WTC11 (cell line): ENCODE data around the gene LRMDA. TPM values are rescaled to one million over a fixed set of nuclear protein-coding genes. Genes with fewer than 3 reads are reported as not detected.

Experiments used
- ATAC-seq: fragments of 200-7000 bp; cut with Tn5 transposase; 2 replicates; pipeline ENCODE4 v1.10.0; 2021; ENCODE audit warnings: mild to moderate bottlenecking, moderate library complexity
- CTCF ChIA-PET: fragments of 300-600 bp; sonication (Branson Sonifier 250); formaldehyde crosslinking; loops from one replicate; lab custom pipeline; 2021; ENCODE audit warnings: antibody characterized with exemption; lab: Charles Lee
- POLR2A ChIA-PET: fragments of 350-600 bp; sonication (Branson Sonifier 250); formaldehyde crosslinking; loops from one replicate; lab custom pipeline; 2021; ENCODE audit warnings: antibody characterized with exemption; lab: Charles Lee
- DNase-seq: peaks from one replicate; pipeline ENCODE4 v3.0.0; 2021; ENCODE audit warnings: low spot score
- H3K27ac Mint-ChIP-seq: 2 replicates; pipeline ENCODE4 v1.8.0; 2021; ENCODE audit warnings: mixed read lengths
- H3K27me3 Mint-ChIP-seq: 2 replicates; pipeline ENCODE4 v1.8.0; 2021; ENCODE audit warnings: low read depth, mild to moderate bottlenecking, moderate library complexity, mixed read lengths
- H3K36me3 Mint-ChIP-seq: 2 replicates; pipeline ENCODE4 v1.8.0; 2021; ENCODE audit warnings: mixed read lengths
- H3K4me1 Mint-ChIP-seq: 2 replicates; pipeline ENCODE4 v1.8.0; 2022; ENCODE audit warnings: mixed read lengths
- H3K4me3 Mint-ChIP-seq: 2 replicates; pipeline ENCODE4 v1.8.0; 2021; ENCODE audit warnings: mild to moderate bottlenecking, moderate library complexity, mixed read lengths
- H3K9me3 Mint-ChIP-seq: 2 replicates; pipeline ENCODE4 v1.8.0; 2021; ENCODE audit warnings: mixed read lengths
- CBFB ChIP-seq: sonication (generic); formaldehyde crosslinking; IDR thresholded peaks from 2 replicates; pipeline ENCODE4 v1.8.1; 2022; ENCODE audit warnings: mild to moderate bottlenecking, low read depth, missing genetic modification reagents
- CREM ChIP-seq: sonication (generic); formaldehyde crosslinking; IDR thresholded peaks from 2 replicates; pipeline ENCODE4 v1.8.1; 2022; ENCODE audit warnings: mild to moderate bottlenecking, missing genetic modification reagents, moderate library complexity
- ERG ChIP-seq: fragments of 250-450 bp; sonication (Bioruptor Pico); IDR thresholded peaks from 2 replicates; pipeline ENCODE4 v1.8.0; 2021; ENCODE audit warnings: mild to moderate bottlenecking
- FOXP1 ChIP-seq: sonication (generic); formaldehyde crosslinking; IDR thresholded peaks from 2 replicates; pipeline ENCODE4 v1.8.0; 2022; ENCODE audit warnings: missing genetic modification reagents, mild to moderate bottlenecking, moderate library complexity, borderline replicate concordance
- GRHL2 ChIP-seq: fragments of 250-450 bp; sonication (Bioruptor Pico); IDR thresholded peaks from 2 replicates; pipeline ENCODE4 v1.8.0; 2022; ENCODE audit warnings: mild to moderate bottlenecking, moderate library complexity; ENCODE audit not compliant: insufficient replicate concordance, severe bottlenecking
- JAZF1 ChIP-seq: fragments of 250-450 bp; sonication (Bioruptor Pico); IDR thresholded peaks from 2 replicates; pipeline ENCODE4 v1.9.0; 2021; ENCODE audit warnings: moderate library complexity, mild to moderate bottlenecking, inconsistent platforms
- KAT7 ChIP-seq: sonication (generic); formaldehyde crosslinking; IDR thresholded peaks from 2 replicates; pipeline ENCODE4 v1.8.1; 2023; ENCODE audit warnings: missing genetic modification reagents, mild to moderate bottlenecking, borderline replicate concordance
- NFE2L1 ChIP-seq: sonication (generic); formaldehyde crosslinking; IDR thresholded peaks from 2 replicates; pipeline ENCODE4 v1.8.1; 2023; ENCODE audit warnings: missing genetic modification reagents
- OVOL2 ChIP-seq: fragments of 250-450 bp; sonication (Bioruptor Pico); IDR thresholded peaks from 2 replicates; pipeline ENCODE4 v1.9.0; 2021; ENCODE audit warnings: mild to moderate bottlenecking, borderline replicate concordance
- SMAD4 ChIP-seq: sonication (generic); formaldehyde crosslinking; IDR thresholded peaks from 2 replicates; pipeline ENCODE4 v1.8.0; 2022; ENCODE audit warnings: mild to moderate bottlenecking, missing genetic modification reagents
- SOX15 ChIP-seq: fragments of 250-450 bp; sonication (Bioruptor Pico); IDR thresholded peaks from 2 replicates; pipeline ENCODE4 v1.9.0; 2021; ENCODE audit warnings: mild to moderate bottlenecking
- SP1 ChIP-seq: sonication (generic); formaldehyde crosslinking; conservative IDR thresholded peaks from 2 replicates; pipeline ENCODE4 v1.8.1; 2022; ENCODE audit warnings: missing genetic modification reagents
- USF2 ChIP-seq: sonication (generic); formaldehyde crosslinking; IDR thresholded peaks from 2 replicates; pipeline ENCODE4 v1.8.1; 2023; ENCODE audit warnings: mild to moderate bottlenecking, missing genetic modification reagents, moderate library complexity
- ZBTB43 ChIP-seq: sonication (generic); formaldehyde crosslinking; IDR thresholded peaks from 2 replicates; pipeline ENCODE4 v1.8.1; 2023; ENCODE audit warnings: mild to moderate bottlenecking, missing genetic modification reagents
- ZNF138 ChIP-seq: sonication (generic); formaldehyde crosslinking; conservative IDR thresholded peaks from 2 replicates; pipeline ENCODE4 v1.8.1; 2022; ENCODE audit warnings: mild to moderate bottlenecking, moderate library complexity, missing genetic modification reagents
- ZNF263 ChIP-seq: sonication (generic); formaldehyde crosslinking; IDR thresholded peaks from 2 replicates; pipeline ENCODE4 v1.8.1; 2022; ENCODE audit warnings: low read depth, mild to moderate bottlenecking, moderate library complexity, missing genetic modification reagents
- ZNF423 ChIP-seq: fragments of 250-450 bp; sonication (Bioruptor Pico); IDR thresholded peaks from 2 replicates; pipeline ENCODE4 v2.1.2; 2022; ENCODE audit warnings: mild to moderate bottlenecking, moderate library complexity
- ZNF671 ChIP-seq: fragments of 250-450 bp; sonication (Bioruptor Pico); IDR thresholded peaks from 2 replicates; pipeline ENCODE4 v1.8.0; 2021; ENCODE audit warnings: mild to moderate bottlenecking
- total RNA-seq: library from RNA; stranded (reverse); gene quantifications from 3 replicates; pipeline ENCODE4 v1.2.3, GENCODE V29; 2021
- TF ChIP-seq, protein P1 (sequence below): sonication (generic); formaldehyde crosslinking; IDR thresholded peaks from 2 replicates; pipeline ENCODE4 v1.8.0; 2022; ENCODE audit warnings: mild to moderate bottlenecking, missing genetic modification reagents
- TF ChIP-seq, protein P2 (sequence below): sonication (generic); formaldehyde crosslinking; IDR thresholded peaks from 2 replicates; pipeline ENCODE4 v1.8.0; 2023; ENCODE audit warnings: missing genetic modification reagents
- TF ChIP-seq, protein P3 (sequence below): sonication (generic); formaldehyde crosslinking; IDR thresholded peaks from 2 replicates; pipeline ENCODE4 v1.8.0; 2022; ENCODE audit warnings: mild to moderate bottlenecking, missing genetic modification reagents
- TF ChIP-seq, protein P4 (sequence below): fragments of 250-450 bp; sonication (Bioruptor Pico); IDR thresholded peaks from 2 replicates; pipeline ENCODE4 v1.9.0; 2021; ENCODE audit warnings: mild to moderate bottlenecking
- TF ChIP-seq, protein P5 (sequence below): sonication (generic); formaldehyde crosslinking; IDR thresholded peaks from 2 replicates; pipeline ENCODE4 v1.8.0; 2022; ENCODE audit warnings: missing genetic modification reagents

LRMDA gene
- total RNA-seq, 1 experiment from 2014 or later, result 0.92 TPM

GRCh38 chr10:76558996-76559891 is 1127.8 kb downstream of the LRMDA start:
- H3K27ac Mint-ChIP-seq, result no peak overlapping the region
- H3K36me3 Mint-ChIP-seq, result no peaks in the 10 kb centered on the region
- ATAC-seq (no peak), DNase-seq (no peak)
- no peaks in the 10 kb centered on the region for H3K27me3 Mint-ChIP-seq
- CTCF ChIA-PET, result no interaction called here
- POLR2A ChIA-PET, result no interaction called here
- H3K9me3 Mint-ChIP-seq, result no peaks in the 10 kb centered on the region
- H3K4me1 Mint-ChIP-seq, result no peaks in the 10 kb centered on the region
- TF ChIP-seq ZNF263 (CRISPR knock-in tag), result no peak
- TF ChIP-seq ZNF138 (CRISPR knock-in tag), result no peak
- TF ChIP-seq ERG (CRISPR knock-in tag), result no peak
- TF ChIP-seq SOX15 (CRISPR knock-in tag), result no peak
- no peak for TF ChIP-seq SMAD4
- TF ChIP-seq CREM (CRISPR knock-in tag), result no peak
- TF ChIP-seq, protein P1, sequence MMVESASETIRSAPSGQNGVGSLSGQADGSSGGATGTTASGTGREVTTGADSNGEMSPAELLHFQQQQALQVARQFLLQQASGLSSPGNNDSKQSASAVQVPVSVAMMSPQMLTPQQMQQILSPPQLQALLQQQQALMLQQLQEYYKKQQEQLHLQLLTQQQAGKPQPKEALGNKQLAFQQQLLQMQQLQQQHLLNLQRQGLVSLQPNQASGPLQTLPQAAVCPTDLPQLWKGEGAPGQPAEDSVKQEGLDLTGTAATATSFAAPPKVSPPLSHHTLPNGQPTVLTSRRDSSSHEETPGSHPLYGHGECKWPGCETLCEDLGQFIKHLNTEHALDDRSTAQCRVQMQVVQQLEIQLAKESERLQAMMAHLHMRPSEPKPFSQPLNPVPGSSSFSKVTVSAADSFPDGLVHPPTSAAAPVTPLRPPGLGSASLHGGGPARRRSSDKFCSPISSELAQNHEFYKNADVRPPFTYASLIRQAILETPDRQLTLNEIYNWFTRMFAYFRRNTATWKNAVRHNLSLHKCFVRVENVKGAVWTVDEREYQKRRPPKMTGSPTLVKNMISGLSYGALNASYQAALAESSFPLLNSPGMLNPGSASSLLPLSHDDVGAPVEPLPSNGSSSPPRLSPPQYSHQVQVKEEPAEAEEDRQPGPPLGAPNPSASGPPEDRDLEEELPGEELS (CRISPR knock-in tag), result no peak
- TF ChIP-seq ZNF423 (CRISPR knock-in tag), result no peak
- TF ChIP-seq CBFB (CRISPR knock-in tag), result no peak
- no peak for TF ChIP-seq ZNF671 (CRISPR knock-in tag)
- no peak for TF ChIP-seq OVOL2 (CRISPR knock-in tag)
- TF ChIP-seq NFE2L1 (CRISPR knock-in tag), result no peak
- TF ChIP-seq KAT7 (CRISPR knock-in tag), result no peak
- no peak overlapping the region for H3K4me3 Mint-ChIP-seq

- H3K4me3 Mint-ChIP-seq, result no peak overlapping the region
- ATAC-seq (no peak), DNase-seq (no peak)
- CTCF ChIA-PET, result no interaction called here
- H3K9me3 Mint-ChIP-seq, result no peaks in the 10 kb centered on the region
- no peak overlapping the region for H3K27ac Mint-ChIP-seq
- no peaks in the 10 kb centered on the region for H3K36me3 Mint-ChIP-seq
- H3K27me3 Mint-ChIP-seq, result no peaks in the 10 kb centered on the region
- no peaks in the 10 kb centered on the region for H3K4me1 Mint-ChIP-seq
- POLR2A ChIA-PET, result no interaction called here
- TF ChIP-seq, protein P2, sequence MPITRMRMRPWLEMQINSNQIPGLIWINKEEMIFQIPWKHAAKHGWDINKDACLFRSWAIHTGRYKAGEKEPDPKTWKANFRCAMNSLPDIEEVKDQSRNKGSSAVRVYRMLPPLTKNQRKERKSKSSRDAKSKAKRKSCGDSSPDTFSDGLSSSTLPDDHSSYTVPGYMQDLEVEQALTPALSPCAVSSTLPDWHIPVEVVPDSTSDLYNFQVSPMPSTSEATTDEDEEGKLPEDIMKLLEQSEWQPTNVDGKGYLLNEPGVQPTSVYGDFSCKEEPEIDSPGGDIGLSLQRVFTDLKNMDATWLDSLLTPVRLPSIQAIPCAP (CRISPR knock-in tag), result no peak
- TF ChIP-seq, protein P3, sequence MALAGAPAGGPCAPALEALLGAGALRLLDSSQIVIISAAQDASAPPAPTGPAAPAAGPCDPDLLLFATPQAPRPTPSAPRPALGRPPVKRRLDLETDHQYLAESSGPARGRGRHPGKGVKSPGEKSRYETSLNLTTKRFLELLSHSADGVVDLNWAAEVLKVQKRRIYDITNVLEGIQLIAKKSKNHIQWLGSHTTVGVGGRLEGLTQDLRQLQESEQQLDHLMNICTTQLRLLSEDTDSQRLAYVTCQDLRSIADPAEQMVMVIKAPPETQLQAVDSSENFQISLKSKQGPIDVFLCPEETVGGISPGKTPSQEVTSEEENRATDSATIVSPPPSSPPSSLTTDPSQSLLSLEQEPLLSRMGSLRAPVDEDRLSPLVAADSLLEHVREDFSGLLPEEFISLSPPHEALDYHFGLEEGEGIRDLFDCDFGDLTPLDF, result no peak
- TF ChIP-seq, protein P4, sequence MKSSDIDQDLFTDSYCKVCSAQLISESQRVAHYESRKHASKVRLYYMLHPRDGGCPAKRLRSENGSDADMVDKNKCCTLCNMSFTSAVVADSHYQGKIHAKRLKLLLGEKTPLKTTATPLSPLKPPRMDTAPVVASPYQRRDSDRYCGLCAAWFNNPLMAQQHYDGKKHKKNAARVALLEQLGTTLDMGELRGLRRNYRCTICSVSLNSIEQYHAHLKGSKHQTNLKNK, result no peak
- TF ChIP-seq USF2 (CRISPR knock-in tag) (no peak), SP1 (CRISPR knock-in tag) (no peak), GRHL2 (CRISPR knock-in tag) (no peak), JAZF1 (CRISPR knock-in tag) (no peak), FOXP1 (CRISPR knock-in tag) (no peak), CREM (CRISPR knock-in tag) (no peak), ZBTB43 (CRISPR knock-in tag) (no peak)
- TF ChIP-seq, protein P5, sequence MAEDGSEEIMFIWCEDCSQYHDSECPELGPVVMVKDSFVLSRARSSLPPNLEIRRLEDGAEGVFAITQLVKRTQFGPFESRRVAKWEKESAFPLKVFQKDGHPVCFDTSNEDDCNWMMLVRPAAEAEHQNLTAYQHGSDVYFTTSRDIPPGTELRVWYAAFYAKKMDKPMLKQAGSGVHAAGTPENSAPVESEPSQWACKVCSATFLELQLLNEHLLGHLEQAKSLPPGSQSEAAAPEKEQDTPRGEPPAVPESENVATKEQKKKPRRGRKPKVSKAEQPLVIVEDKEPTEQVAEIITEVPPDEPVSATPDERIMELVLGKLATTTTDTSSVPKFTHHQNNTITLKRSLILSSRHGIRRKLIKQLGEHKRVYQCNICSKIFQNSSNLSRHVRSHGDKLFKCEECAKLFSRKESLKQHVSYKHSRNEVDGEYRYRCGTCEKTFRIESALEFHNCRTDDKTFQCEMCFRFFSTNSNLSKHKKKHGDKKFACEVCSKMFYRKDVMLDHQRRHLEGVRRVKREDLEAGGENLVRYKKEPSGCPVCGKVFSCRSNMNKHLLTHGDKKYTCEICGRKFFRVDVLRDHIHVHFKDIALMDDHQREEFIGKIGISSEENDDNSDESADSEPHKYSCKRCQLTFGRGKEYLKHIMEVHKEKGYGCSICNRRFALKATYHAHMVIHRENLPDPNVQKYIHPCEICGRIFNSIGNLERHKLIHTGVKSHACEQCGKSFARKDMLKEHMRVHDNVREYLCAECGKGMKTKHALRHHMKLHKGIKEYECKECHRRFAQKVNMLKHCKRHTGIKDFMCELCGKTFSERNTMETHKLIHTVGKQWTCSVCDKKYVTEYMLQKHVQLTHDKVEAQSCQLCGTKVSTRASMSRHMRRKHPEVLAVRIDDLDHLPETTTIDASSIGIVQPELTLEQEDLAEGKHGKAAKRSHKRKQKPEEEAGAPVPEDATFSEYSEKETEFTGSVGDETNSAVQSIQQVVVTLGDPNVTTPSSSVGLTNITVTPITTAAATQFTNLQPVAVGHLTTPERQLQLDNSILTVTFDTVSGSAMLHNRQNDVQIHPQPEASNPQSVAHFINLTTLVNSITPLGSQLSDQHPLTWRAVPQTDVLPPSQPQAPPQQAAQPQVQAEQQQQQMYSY (CRISPR knock-in tag), result no peak
Measured at GRCh38 chr10:76559892-76560220, 1128.4 kb downstream of the LRMDA start.
